Stimulated activated CD4-positive, alpha-beta T cell treated with anti-CD3 and anti-CD28 coated beads, TNF-alpha, amount 100 ng/mL, for 4 hours (primary cell): ENCODE data around the gene ZNF320.
A peak's percentile ranks its signal among the peaks of the same experiment; 100 is the strongest.
"Not testable (repeated sequence)": the region's sequence is repeated elsewhere in the genome, so short reads cannot be mapped to it uniquely, and the experiment has no call there.

ENCODE experiments used
- DNase-seq, 3 experiments: peaks; one replicate each; pipeline ENCODE4 v3.0.0-alpha.2; 2020; ENCODE audit warnings: low read depth in 3 of 3

Gene ZNF320

DNA sequence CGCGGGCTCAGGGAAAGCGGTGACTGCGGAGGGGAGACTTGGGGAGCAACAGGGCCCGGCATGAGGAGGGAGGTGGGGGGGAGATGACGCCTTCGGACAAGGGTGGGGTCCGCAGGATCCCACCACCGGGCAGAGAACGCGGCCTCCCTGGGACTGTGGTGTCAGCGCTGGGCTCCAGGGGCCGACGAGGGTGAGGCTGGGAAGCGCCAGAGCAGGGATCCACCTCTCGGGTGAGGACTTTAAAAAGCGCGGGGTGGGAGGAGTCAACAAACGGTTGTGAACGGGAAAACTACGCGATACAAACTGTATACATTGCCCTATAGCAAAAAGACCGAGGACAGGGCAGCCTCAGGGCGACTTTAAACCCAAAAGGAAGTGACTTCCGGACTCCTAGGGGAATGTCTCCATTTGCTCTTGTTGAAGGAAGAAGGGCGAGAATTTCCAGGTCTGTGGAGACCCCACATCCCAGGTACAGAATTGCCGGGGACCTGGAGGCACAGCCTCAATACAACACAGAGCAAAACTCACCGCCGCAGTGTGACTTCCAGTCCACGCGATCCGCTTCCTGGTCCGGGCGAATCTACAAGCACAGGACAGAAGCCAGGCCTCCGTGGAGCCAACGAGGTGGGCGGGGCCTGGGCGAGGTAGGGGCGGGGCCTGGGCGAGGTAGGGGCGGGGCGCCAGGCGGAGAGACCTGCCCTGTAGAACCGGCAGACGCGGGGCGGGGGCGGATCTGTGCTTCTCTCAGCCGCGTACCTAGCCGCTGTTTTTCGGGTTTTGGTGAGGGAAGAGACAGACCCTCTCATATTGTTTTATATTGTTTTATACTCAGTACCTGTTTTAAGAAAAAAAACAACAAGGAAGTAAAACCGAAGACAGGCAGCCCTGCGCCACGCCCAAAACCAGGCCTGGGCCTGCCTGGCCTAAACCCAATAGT is 25.7 kb upstream of the ZNF320 start, which contains the start of gene ZNF888:
TSS of gene ZNF888 (minus strand) at position 588 of the 937 bp plus-strand sequence. CDS start 5,555 bp downstream, outside the sequence.
- peak; percentile 71 to 76 (median 73) for DNase-seq

- no peak for DNase-seq
Observed at GRCh38 chr19:52917531-52917930, 20.1 kb upstream of the ZNF320 start.

DNA sequence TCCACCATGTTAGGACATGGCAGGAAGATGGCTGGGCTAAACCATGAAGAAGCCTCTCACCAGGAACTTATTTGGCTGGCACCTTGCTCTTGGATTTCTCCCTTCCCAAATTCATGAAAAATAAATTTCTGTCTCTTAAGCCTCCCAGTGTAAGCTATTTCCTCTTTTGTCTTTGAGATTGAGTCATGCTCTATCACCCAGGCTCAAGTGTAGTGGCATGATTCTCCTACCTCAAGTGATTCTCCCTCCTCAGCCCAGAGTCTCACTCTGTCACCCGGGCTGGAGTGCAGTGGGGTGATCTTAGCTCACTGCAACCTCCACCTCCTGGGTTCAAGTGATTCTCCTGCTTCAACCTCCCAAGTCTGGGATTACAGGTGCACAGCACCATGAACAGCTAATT is 13.2 kb upstream of the ZNF320 start:
- DNase-seq, result no peak

DNA sequence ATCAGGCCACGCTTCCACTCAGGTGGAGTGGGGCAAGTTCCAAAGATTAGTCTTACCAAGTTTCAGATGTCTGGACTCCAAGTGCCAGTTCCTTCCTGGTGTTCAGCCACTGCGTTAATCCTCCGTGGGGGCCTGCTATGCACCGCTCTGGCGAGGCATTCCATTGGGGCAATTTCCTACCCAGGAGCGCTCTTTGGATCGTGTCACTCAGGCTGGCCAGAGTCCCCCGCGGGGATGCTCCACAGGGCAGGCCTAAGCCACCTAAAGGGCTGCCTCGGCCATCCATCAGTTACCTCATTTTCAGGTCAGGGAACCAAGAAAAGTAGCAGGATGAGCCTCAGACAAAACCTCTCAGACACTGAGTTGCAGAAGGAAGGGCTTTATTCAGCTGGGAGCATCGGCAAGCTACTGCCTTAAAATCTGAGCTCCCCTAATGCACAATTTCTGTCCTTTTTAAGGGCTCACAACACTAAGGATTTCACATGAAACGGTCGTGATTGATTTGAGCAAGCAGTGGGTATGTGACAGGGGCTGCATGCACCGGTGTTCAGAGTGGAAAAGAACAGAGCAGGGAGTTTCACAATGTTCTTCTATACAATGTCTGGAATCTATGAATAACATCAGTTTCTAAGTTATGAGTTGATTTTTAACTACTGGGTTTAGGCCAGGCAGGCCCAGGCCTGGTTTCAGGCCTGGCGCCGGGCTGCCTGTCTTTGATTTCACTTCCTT is 6.8 kb upstream of the ZNF320 start:
- not testable (repeated sequence) for DNase-seq

DNA sequence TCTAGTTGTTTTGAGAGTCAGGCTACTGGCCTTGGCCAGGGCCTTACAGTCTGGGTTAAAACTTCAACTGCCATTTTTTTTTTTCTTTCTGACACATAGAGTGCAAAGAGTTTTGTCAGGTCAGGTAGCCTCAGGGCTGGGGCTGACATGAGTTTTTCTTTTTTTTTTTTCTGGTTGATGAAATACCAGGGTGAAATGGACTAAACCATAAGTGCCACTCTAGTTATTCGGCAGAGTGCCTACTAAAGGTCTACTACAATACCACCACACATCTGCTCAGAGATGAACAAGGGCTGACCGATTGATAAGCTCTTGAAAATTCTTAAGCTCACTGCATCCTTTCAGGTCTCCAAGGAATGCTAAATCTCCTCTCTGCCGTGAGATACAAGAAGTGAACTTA is 4.4 kb upstream of the ZNF320 start:
- no peak for DNase-seq

DNA sequence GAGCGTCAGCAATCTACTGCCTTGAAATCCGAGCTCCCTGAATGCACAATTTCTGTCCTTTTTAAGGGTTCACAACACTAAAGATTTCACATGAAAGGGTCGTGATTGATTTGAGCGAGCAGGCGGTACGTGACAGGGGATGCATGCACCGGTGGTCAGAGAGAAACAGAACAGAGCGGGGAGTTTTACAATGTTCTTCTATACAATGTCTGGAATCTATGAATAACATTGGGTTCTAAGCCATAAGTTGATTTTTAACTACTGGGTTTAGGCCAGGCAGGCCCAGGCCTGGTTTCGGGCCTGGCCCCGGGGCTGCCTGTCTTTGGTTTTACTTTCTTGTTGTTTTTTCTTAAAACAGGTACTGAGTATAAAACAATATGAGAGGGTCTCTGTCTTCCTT is 1.2 kb upstream of the ZNF320 start:
- DNase-seq, result not testable (repeated sequence)

GRCh38 chr19:52898101-52898500 is 666 bp upstream of the ZNF320 start:
- no peak for DNase-seq

- no peak for DNase-seq
Observed at GRCh38 chr19:52896431-52897137, 851 bp downstream of the ZNF320 start.

DNA sequence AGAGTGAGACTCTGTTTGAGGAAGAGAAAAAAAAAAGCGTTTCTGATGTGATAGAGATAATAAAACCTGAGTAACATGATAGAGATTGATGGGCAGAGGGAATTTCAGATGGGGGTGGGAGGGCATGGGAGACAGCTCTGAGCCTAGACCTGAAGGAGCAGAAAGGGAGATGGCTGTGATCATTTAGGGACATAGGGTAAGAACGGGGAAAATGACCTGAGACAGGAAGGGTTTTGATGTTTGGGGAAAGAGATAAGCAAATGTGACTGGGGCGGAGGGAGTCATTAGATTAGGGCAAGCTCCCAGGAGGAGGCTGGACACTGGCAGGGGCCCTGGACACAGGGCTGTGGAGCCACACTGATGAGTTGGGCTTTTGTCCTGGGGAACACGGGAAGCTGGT is 6.1 kb downstream of the ZNF320 start:
- no peak for DNase-seq

DNA sequence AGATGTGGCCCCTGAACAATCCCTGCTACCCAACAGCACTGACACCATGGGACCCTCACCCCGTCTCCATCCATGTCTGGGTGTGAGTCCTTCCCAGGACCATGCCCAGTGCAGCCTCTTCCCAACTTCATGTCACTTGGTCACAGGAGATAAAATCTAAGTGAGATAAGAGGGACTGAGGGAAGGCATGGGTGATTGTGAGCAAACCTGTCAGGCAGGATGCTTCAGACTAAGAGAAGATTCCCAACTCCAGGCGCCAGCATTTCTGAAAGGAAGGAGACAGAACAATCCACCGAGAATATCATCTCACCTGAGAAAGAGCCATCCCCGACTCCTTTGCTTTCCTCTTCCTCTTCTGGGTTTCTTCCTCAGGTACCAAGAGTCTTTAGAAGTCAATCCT is 7.5 kb downstream of the ZNF320 start:
- no peak for DNase-seq

DNA sequence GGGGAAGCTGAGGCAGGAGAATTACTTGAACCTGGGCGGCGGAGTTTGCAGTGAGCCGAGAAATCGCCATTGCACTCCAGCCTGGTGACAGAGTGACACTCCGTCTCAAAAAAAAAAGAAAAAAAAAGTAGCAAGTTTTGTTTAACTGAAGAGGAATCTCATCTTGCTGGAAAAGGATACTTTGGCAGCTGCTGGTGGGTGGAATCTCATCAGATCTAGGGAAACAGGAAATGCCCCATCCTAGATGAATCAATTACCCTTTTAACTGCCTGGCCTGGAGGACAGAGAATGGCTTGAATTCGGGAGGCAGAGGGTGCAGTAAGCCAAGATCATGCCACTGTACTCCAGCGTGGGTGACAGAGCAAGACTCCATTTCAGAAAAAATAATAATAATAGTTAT is 8.4 kb downstream of the ZNF320 start:
- DNase-seq, result no peak

- no peak for DNase-seq
Observed at GRCh38 chr19:52880895-52881389, 16.5 kb downstream of the ZNF320 start.

- DNase-seq, result not testable (repeated sequence)
Observed at GRCh38 chr19:52872996-52873395, 24.4 kb downstream of the ZNF320 start.

DNA sequence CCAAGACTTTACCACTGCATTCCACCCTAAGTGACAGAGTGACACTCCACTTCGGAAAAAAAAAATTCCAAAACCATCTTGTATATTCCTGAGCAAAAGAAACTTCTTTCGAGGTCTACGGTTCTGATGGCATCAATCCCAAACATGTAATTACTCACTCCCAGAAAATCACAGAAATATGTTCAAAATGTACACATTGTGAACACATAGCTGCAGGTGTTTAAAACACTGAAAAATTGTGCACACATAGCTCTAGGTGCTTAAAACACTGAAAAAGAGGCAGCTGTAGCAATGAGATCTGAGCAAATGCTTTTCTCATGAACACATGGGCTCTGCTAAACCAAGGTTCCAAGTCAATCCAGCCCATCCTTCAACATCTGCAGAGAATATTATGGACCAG is 26.0 kb downstream of the ZNF320 start:
- DNase-seq, result no peak

DNA sequence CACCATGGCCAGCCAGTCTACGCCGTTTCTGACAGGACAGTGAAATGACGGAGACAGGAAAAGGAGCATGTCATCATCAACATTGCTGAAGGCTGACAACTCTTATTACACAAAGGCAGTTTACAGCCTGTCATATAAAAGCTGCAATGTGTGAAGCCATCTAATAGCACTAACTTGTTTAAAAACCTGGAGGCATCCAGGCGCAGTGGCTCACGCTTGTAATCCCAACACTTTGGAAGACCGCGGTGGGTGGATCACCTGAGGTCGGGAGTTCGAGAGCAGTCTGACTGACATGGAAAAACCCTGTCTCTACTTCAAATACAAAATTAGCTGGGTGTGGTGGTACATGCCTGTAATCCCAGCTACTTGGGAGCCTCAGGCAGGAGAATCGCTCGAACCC is 29.4 kb downstream of the ZNF320 start:
- not testable (repeated sequence) for DNase-seq

- peak; percentile 40 to 56 (median 46) for DNase-seq
Observed at GRCh38 chr19:52857378-52858191, 39.9 kb downstream of the ZNF320 start, which contains the start of gene ZNF468. Gene ZNF468 (minus strand): TSS chr19:52857619. CDS start chr19:52854272, 3,347 bp downstream.

DNA sequence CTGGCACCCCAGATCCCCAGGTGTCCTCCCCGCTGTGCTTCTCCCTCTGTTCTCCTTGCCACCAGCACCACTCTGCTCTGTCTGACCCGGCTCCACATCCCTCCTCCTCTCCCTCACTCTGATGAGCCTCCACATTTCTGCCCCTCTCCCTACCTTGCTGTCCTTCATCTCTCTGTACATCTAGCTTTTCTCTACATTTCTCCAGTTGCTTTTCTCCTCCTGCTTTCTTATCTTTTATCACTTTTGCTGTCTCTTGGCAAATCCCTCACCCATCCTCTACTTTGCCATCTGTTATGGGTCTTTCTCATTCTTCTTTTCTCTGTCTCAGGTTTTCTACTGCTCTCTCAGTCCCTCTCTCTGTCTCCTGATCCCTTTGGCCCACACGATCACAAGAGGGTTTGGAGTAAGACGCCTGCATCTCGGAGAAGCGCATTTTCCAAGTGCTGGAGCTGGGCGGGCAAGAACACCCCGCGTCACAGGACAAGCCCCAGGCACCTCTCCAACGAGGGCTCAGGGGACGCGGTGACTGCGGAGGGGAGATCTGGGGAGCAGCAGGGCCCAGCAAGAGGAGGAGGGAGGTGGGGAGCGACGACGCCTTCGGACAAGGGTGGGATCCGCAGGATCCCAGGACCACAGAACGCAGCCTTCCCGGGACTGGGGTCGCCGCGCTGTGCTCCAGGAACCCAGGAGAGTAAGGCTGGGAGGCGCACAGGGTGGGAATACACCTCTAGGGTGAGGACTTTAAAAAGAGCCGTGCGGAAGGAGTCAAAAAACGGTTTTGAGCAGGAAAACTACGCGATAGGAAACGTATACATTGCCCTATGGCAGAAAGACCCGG is 40.7 kb downstream of the ZNF320 start:
- not testable (repeated sequence) for DNase-seq
